ENCODE results near the gene SORCS1.

Gene SORCS1

GRCh38 chr10:107054469-107055156 lies 109.9 kb downstream of the SORCS1 start:
- TF ChIP-seq ZBTB7A (IDR thresholded peaks at IDR 0.05; ENCODE audit: low read depth) = no peak
- TF ChIP-seq FOXM1 (IDR thresholded peaks at IDR 0.05; ENCODE audit: borderline replicate concordance, low read depth) = no peak
- no peak for TF ChIP-seq EGR1 (IDR thresholded peaks at IDR 0.05)
- no peak for TF ChIP-seq CREB1 (IDR thresholded peaks at IDR 0.05; ENCODE audit: low read depth)
- no peak for TF ChIP-seq TAF1 (IDR thresholded peaks at IDR 0.05; ENCODE audit: low read depth)
- no peak for TF ChIP-seq USF1 (IDR thresholded peaks at IDR 0.05)
- TF ChIP-seq REST (IDR thresholded peaks at IDR 0.05; ENCODE audit: low read depth) = no peak

- TF ChIP-seq TCF12 (IDR thresholded peaks at IDR 0.05; ENCODE audit: low read depth) = no peak
- TF ChIP-seq FOXM1 (IDR thresholded peaks at IDR 0.05; ENCODE audit: borderline replicate concordance, low read depth) = no peak
- no peak for TF ChIP-seq TAF1 (IDR thresholded peaks at IDR 0.05; ENCODE audit: low read depth)
- TF ChIP-seq RAD21 (IDR thresholded peaks at IDR 0.05; ENCODE audit: low read depth) = no peak
- TF ChIP-seq YY1 (IDR thresholded peaks at IDR 0.05; ENCODE audit: low read depth) = no peak
- TF ChIP-seq REST (IDR thresholded peaks at IDR 0.05; ENCODE audit: low read depth) = no peak
- no peak for TF ChIP-seq TEAD4 (IDR thresholded peaks at IDR 0.05)
These were observed 112.7 kb downstream of the SORCS1 start for GRCh38 chr10:107051769-107052168.

GRCh38 chr10:107043461-107043860 lies 121.0 kb downstream of the SORCS1 start:
- no peak for TF ChIP-seq ZBTB7A (IDR thresholded peaks at IDR 0.05; ENCODE audit: low read depth)

GRCh38 chr10:107037192-107038122 lies 127.0 kb downstream of the SORCS1 start:
- TF ChIP-seq EP300 (IDR thresholded peaks at IDR 0.05; ENCODE audit: borderline replicate concordance) (no peak), RAD21 (IDR thresholded peaks at IDR 0.05; ENCODE audit: low read depth) (no peak), TEAD4 (IDR thresholded peaks at IDR 0.05) (no peak), TCF12 (IDR thresholded peaks at IDR 0.05; ENCODE audit: low read depth) (no peak), USF1 (IDR thresholded peaks at IDR 0.05) (no peak), YY1 (IDR thresholded peaks at IDR 0.05; ENCODE audit: low read depth) (no peak), EGR1 (IDR thresholded peaks at IDR 0.05) (no peak), CEBPB (IDR thresholded peaks at IDR 0.05) (no peak)

GRCh38 chr10:107033799-107034422 lies 130.6 kb downstream of the SORCS1 start:
- TF ChIP-seq FOXM1 (IDR thresholded peaks at IDR 0.05; ENCODE audit: borderline replicate concordance, low read depth) = no peak
- no peak for TF ChIP-seq RAD21 (IDR thresholded peaks at IDR 0.05; ENCODE audit: low read depth)
- TF ChIP-seq ZBTB7A (IDR thresholded peaks at IDR 0.05; ENCODE audit: low read depth) = no peak
- no peak for TF ChIP-seq TEAD4 (IDR thresholded peaks at IDR 0.05)
- no peak for TF ChIP-seq EP300 (IDR thresholded peaks at IDR 0.05; ENCODE audit: borderline replicate concordance)
- no peak for TF ChIP-seq REST (IDR thresholded peaks at IDR 0.05; ENCODE audit: low read depth)
- TF ChIP-seq TAF1 (IDR thresholded peaks at IDR 0.05; ENCODE audit: low read depth) = no peak
- no peak for TF ChIP-seq CEBPB (IDR thresholded peaks at IDR 0.05)
- TF ChIP-seq TCF12 (IDR thresholded peaks at IDR 0.05; ENCODE audit: low read depth) = no peak
- TF ChIP-seq USF1 (IDR thresholded peaks at IDR 0.05) = no peak
- TF ChIP-seq CREB1 (IDR thresholded peaks at IDR 0.05; ENCODE audit: low read depth) = no peak
- no peak for TF ChIP-seq YY1 (IDR thresholded peaks at IDR 0.05; ENCODE audit: low read depth)
- TF ChIP-seq EGR1 (IDR thresholded peaks at IDR 0.05) = no peak
- TF ChIP-seq MAX (IDR thresholded peaks at IDR 0.05) = no peak
- TF ChIP-seq NFIC (IDR thresholded peaks at IDR 0.05) = no peak

Data from Ishikawa (cell line).